Measurements from ENCODE around the gene EIF3F.

The EIF3F gene

DNA sequence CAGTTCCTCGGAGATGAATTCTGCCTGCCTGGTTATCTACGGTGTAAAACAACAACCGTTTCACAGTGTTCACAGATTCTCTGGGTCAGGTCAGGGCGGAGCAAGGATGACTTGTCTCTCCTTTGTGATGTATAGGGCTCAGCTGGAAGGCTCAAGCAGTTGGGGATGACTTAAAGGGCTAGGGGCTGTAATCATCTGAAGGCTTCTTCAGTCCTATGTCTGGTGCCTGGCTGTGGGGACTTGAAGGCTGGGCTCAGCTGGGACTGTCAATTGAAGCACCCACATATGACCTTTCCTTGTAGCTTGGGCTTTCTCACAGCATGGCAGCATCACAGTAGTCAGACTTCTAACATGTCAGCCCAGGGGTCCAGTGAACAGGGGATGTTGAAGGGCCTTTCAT, 29.3 kb downstream of the EIF3F start:
- no peak overlapping the region for H3K4me3 ChIP-seq (ENCODE audit: low read depth, low read length)
- TF ChIP-seq, protein P1, sequence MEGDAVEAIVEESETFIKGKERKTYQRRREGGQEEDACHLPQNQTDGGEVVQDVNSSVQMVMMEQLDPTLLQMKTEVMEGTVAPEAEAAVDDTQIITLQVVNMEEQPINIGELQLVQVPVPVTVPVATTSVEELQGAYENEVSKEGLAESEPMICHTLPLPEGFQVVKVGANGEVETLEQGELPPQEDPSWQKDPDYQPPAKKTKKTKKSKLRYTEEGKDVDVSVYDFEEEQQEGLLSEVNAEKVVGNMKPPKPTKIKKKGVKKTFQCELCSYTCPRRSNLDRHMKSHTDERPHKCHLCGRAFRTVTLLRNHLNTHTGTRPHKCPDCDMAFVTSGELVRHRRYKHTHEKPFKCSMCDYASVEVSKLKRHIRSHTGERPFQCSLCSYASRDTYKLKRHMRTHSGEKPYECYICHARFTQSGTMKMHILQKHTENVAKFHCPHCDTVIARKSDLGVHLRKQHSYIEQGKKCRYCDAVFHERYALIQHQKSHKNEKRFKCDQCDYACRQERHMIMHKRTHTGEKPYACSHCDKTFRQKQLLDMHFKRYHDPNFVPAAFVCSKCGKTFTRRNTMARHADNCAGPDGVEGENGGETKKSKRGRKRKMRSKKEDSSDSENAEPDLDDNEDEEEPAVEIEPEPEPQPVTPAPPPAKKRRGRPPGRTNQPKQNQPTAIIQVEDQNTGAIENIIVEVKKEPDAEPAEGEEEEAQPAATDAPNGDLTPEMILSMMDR (IDR thresholded peaks at IDR 0.05; ENCODE audit: borderline replicate concordance, insufficient read depth, low read depth, low read length): no peak

DNA sequence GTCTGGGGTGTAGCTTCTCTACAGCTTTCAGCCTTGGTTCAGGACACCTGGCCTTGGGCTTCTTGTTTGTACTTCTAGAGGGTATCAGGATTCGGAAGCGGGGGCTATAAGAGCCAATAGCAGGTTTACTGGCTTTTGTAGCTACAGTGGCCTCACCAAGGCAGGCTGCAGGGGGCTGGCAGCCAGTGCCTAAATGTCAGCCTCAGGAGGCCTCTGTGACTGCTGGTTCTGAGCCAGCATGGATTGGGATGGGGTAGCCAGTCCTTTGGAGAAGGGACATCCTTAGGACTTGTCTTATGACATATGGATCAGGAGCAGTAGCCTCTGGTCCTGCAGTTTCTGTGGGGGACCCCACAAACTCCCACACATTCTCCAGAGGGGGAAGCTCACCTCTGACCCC, 29.9 kb downstream of the EIF3F start:
- H3K4me3 ChIP-seq (ENCODE audit: low read depth, low read length): no peak overlapping the region
- TF ChIP-seq, protein P1 (IDR thresholded peaks at IDR 0.05; ENCODE audit: borderline replicate concordance, insufficient read depth, low read depth, low read length): no peak

- TF ChIP-seq, protein P1 (IDR thresholded peaks at IDR 0.05; ENCODE audit: borderline replicate concordance, insufficient read depth, low read depth, low read length): no peak
- no peak overlapping the region for H3K4me3 ChIP-seq (ENCODE audit: low read depth, low read length)
Measured at GRCh38 chr11:8017894-8018483, 30.9 kb downstream of the EIF3F start.

DNA sequence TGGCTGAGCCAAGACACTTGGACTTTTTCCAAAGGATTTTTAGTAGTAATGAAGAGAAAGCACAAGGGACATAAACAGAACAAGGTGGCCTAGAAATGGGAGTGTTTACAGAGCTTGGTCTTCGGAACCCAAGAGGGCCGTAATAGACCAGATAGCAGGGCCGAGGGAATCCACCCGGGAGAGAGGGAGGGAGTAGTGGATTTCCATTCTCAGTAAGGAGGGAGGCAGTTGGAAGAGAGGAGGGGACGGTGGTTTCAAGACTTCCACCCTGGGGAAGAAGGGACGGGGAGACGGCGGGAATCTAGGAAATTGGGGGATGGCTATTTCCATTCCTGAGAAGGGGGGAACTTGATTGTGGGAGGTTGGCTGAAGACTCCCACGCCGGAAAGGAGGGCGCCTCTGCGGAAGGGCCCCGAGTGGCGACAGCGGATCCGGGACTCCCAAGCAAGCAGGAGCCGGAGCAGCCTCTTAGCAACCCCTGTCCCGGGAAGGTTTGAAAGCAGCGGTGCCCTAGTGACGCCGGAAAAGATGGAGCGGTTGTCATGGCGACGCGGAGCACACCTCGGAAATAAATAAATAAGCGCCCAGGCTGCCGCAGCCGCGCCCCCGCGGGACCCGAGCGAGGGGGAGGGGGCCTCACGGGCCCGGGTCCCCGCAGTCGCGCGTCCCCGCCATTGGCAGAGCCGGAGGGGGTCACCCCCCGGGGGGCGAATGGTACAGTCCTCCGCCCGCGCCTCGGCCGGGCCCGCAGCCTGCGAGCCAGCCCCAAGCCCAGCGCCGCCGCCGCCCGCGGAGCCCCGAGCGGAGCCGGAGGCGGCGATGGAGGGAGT, 31.6 kb downstream of the EIF3F start:
- no peak overlapping the region for H3K4me3 ChIP-seq (ENCODE audit: low read depth, low read length)
- TF ChIP-seq, protein P1 (IDR thresholded peaks at IDR 0.05; ENCODE audit: borderline replicate concordance, insufficient read depth, low read depth, low read length): no peak

GRCh38 chr11:8019314-8020243, 32.4 kb downstream of the EIF3F start:
- no peak overlapping the region for H3K4me3 ChIP-seq (ENCODE audit: low read depth, low read length)
- TF ChIP-seq, protein P1 (IDR thresholded peaks at IDR 0.05; ENCODE audit: borderline replicate concordance, insufficient read depth, low read depth, low read length): no peak

DNA sequence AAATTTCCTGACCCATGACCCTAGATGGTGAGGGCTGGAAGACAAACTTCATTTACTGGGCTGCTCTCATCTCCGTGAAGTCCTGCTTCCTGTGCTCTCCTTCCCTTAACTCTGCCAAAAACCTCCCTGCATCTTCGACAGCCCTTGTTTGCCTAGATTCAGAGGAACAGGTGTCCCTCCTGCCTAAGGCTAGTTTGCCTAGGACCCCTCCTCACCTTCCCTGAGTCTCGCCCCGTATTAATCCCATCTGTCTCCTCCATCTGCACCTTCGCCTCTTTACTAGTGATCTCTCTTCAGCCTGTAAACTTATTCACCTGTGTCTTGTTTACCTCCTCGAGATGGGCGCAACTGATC, 33.1 kb downstream of the EIF3F start:
- TF ChIP-seq, protein P1 (IDR thresholded peaks at IDR 0.05; ENCODE audit: borderline replicate concordance, insufficient read depth, low read depth, low read length): no peak
- no peak overlapping the region for H3K4me3 ChIP-seq (ENCODE audit: low read depth, low read length)
